HUES48 (cell line): ENCODE measurements around the gene PANK4.

Source experiments
- H3K27ac ChIP-seq: one replicate; pipeline ENCODE4 v1.7.0; 2013; ENCODE audit warnings: low read depth, low read length, inconsistent platforms
- H3K27me3 ChIP-seq: 2 replicates; pipeline ENCODE4 v1.6.1; 2013; ENCODE audit warnings: mild to moderate bottlenecking, low read length; ENCODE audit not compliant: control insufficient read depth, insufficient read depth
- H3K36me3 ChIP-seq: 2 replicates; pipeline ENCODE4 v1.6.1; 2013; ENCODE audit warnings: low read length; ENCODE audit not compliant: control insufficient read depth, insufficient read depth
- H3K4me1 ChIP-seq: 2 replicates; pipeline ENCODE4 v1.6.1; 2013; ENCODE audit warnings: mild to moderate bottlenecking, low read length; ENCODE audit not compliant: control insufficient read depth, insufficient read depth
- H3K4me3 ChIP-seq: 2 replicates; pipeline ENCODE4 v1.5.1; 2013; ENCODE audit warnings: mild to moderate bottlenecking, low read depth, low read length
- H3K9ac ChIP-seq: 2 replicates; pipeline ENCODE4 v1.6.1; 2013; ENCODE audit warnings: mild to moderate bottlenecking, low read depth, low read length, moderate library complexity
- H3K9me3 ChIP-seq: 2 replicates; pipeline ENCODE4 v1.6.1; 2013; ENCODE audit warnings: low read length; ENCODE audit not compliant: control insufficient read depth, insufficient read depth

The PANK4 gene

GRCh38 chr1:2516124-2516523 lies 10.3 kb downstream of the PANK4 start:
- Histone ChIP-seq H3K4me1 (no peaks in the 10 kb centered on the region), H3K27ac (no peak overlapping the region), H3K9me3 (no peaks in the 10 kb centered on the region), H3K36me3 (peaks cover 92% of the 10 kb centered on the region), H3K9ac (no peak overlapping the region), H3K27me3 (no peaks in the 10 kb centered on the region), H3K4me3 (no peak overlapping the region)

GRCh38 chr1:2515763-2516080 lies 10.7 kb downstream of the PANK4 start:
- no peaks in the 10 kb centered on the region for H3K9me3 ChIP-seq
- peaks cover 92% of the 10 kb centered on the region for H3K36me3 ChIP-seq
- no peak overlapping the region for H3K27ac ChIP-seq
- no peak overlapping the region for H3K4me3 ChIP-seq
- H3K27me3 ChIP-seq, result no peaks in the 10 kb centered on the region
- H3K4me1 ChIP-seq, result no peaks in the 10 kb centered on the region
- H3K9ac ChIP-seq, result no peak overlapping the region

DNA sequence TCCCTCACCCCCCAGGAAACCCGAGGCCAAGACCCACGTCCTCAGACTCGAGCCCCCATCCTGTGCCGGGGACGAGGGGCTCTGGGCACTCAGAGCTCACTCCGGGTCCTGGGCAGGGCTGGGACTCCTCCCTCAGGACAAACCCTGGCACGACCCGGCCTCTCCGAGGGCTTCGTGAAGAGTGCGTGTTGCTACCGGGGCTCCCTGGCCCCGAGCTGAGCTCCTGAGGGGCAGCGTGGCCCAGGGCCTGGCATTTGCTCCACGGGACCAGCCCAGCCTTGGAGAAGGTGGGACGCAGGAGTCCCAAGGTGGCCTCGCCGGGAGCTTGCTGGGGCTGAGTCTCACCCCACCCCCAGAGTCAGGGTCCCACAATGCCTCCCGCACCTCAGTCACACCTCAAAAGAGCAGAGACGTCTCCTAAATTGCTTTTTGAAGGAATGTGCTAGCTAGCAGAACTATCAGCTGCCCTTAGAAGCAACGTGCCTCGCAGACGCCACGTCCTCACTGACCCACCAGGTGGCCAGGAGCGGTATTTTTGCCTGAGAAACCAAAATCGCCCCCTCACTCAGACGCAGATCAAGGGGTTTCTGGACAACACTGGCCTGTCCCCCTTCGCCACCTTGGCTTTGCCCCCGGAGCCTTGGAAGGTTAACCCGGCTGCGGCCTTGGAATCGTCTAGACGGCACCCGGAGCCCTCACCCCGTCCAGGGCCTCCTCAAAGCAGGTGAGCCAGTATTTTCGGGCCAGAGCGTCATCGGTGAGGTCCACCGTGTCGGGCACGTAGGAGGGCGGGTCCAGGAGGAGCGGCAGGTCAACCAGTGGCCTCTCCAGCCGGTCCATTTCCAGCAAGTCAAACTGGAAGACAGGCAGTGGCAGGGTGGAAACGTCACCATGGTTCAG lies 11.3 kb downstream of the PANK4 start:
- peaks cover 94% of the 10 kb centered on the region for H3K36me3 ChIP-seq
- no peak overlapping the region for H3K4me3 ChIP-seq
- H3K27me3 ChIP-seq, result no peaks in the 10 kb centered on the region
- H3K27ac ChIP-seq, result no peak overlapping the region
- H3K9ac ChIP-seq, result no peak overlapping the region
- no peaks in the 10 kb centered on the region for H3K9me3 ChIP-seq
- H3K4me1 ChIP-seq, result no peaks in the 10 kb centered on the region

- Histone ChIP-seq H3K9ac (no peak overlapping the region), H3K4me3 (no peak overlapping the region), H3K9me3 (no peaks in the 10 kb centered on the region), H3K27ac (no peak overlapping the region), H3K27me3 (no peaks in the 10 kb centered on the region), H3K36me3 (peaks cover 94% of the 10 kb centered on the region), H3K4me1 (no peaks in the 10 kb centered on the region)
These were observed 12.3 kb downstream of the PANK4 start for GRCh38 chr1:2513939-2514652.

- no peaks in the 10 kb centered on the region for H3K9me3 ChIP-seq
- peaks cover 90% of the 10 kb centered on the region for H3K36me3 ChIP-seq
- H3K9ac ChIP-seq, result no peak overlapping the region
- H3K27ac ChIP-seq, result no peak overlapping the region
- H3K4me3 ChIP-seq, result no peak overlapping the region
- H3K27me3 ChIP-seq, result no peaks in the 10 kb centered on the region
- no peaks in the 10 kb centered on the region for H3K4me1 ChIP-seq
These were observed 13.5 kb downstream of the PANK4 start for GRCh38 chr1:2512862-2513421.

GRCh38 chr1:2510366-2511155 lies 15.8 kb downstream of the PANK4 start:
- no peaks in the 10 kb centered on the region for H3K9me3 ChIP-seq
- peaks cover 67% of the 10 kb centered on the region for H3K36me3 ChIP-seq
- no peak overlapping the region for H3K27ac ChIP-seq
- no peaks in the 10 kb centered on the region for H3K4me1 ChIP-seq
- no peaks in the 10 kb centered on the region for H3K27me3 ChIP-seq
- no peak overlapping the region for H3K9ac ChIP-seq
- H3K4me3 ChIP-seq, result no peak overlapping the region

GRCh38 chr1:2509589-2509988 lies 16.8 kb downstream of the PANK4 start:
- Histone ChIP-seq H3K9me3 (no peaks in the 10 kb centered on the region), H3K9ac (no peak overlapping the region), H3K27ac (no peak overlapping the region), H3K36me3 (peaks cover 59% of the 10 kb centered on the region), H3K4me1 (no peaks in the 10 kb centered on the region), H3K4me3 (no peak overlapping the region), H3K27me3 (no peaks in the 10 kb centered on the region)

GRCh38 chr1:2508751-2509150 lies 17.6 kb downstream of the PANK4 start:
- no peak overlapping the region for H3K4me3 ChIP-seq
- H3K4me1 ChIP-seq, result no peaks in the 10 kb centered on the region
- no peak overlapping the region for H3K27ac ChIP-seq

DNA sequence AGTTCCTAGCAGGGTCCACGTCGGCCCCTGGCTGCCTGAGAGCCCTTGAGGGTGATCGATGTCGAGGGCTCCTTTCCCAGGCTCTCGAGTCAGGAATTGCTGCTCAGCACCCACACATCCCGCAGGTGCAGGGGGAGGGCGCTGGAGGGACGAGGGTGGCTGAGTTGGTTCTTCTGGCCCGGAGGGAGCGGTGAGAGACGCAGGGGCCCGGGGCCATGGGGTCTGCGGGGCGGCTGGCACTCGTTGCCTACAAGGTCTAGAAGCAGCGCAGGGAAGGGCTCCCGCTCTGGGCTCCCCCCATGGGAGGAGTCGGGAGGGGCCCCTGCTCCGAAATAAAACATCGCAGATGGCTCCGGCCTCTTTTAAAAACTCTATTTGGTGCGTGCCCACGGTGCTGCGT lies 18.2 kb downstream of the PANK4 start:
- no peaks in the 10 kb centered on the region for H3K9me3 ChIP-seq
- H3K36me3 ChIP-seq, result peaks cover 48% of the 10 kb centered on the region
- no peak overlapping the region for H3K4me3 ChIP-seq
- H3K9ac ChIP-seq, result no peak overlapping the region
- no peaks in the 10 kb centered on the region for H3K4me1 ChIP-seq
- H3K27me3 ChIP-seq, result no peaks in the 10 kb centered on the region
- no peak overlapping the region for H3K27ac ChIP-seq

More at GRCh38 chr1:2508751-2509150, 17.6 kb downstream of the PANK4 start:
- H3K9ac ChIP-seq, result no peak overlapping the region
- no peaks in the 10 kb centered on the region for H3K27me3 ChIP-seq
- H3K9me3 ChIP-seq, result no peaks in the 10 kb centered on the region
- H3K36me3 ChIP-seq, result peaks cover 54% of the 10 kb centered on the region

- H3K4me3 ChIP-seq, result no peak overlapping the region
- H3K27ac ChIP-seq, result no peak overlapping the region
- H3K9ac ChIP-seq, result no peak overlapping the region
- H3K4me1 ChIP-seq, result no peaks in the 10 kb centered on the region
- H3K27me3 ChIP-seq, result no peaks in the 10 kb centered on the region
- H3K36me3 ChIP-seq, result peaks cover 44% of the 10 kb centered on the region
- H3K9me3 ChIP-seq, result no peaks in the 10 kb centered on the region
These were observed 18.6 kb downstream of the PANK4 start for GRCh38 chr1:2507744-2508155.
